MM.1S (cell line): ENCODE results near the gene CDRT4.

ENCODE experiments used
- DNase-seq: peaks from one replicate; pipeline ENCODE4 v3.0.0-alpha.2; 2015
- H2AFZ ChIP-seq: fragments of 300-600 bp; sonication (generic); 2 replicates; pipeline ENCODE4 v1.6.0; 2016; ENCODE audit warnings: antibody characterized with exemption, low read length
- H3F3A ChIP-seq: fragments of 300-600 bp; sonication (generic); 2 replicates; pipeline ENCODE4 v1.6.1; 2016; ENCODE audit warnings: mild to moderate bottlenecking, antibody characterized with exemption, low read length, moderate library complexity, mixed read lengths; ENCODE audit not compliant: insufficient read depth
- H3K27ac ChIP-seq: fragments of 300-600 bp; sonication (generic); 2 replicates; pipeline ENCODE4 v1.5.1; 2016; ENCODE audit warnings: mild to moderate bottlenecking, low read length
- H3K27me3 ChIP-seq: fragments of 300-600 bp; sonication (generic); replicated peaks from 2 replicates; pipeline ENCODE4 v1.6.0; 2016; ENCODE audit warnings: low read length; ENCODE audit not compliant: insufficient read depth
- H3K36me3 ChIP-seq: fragments of 300-600 bp; sonication (generic); replicated peaks from 2 replicates; pipeline ENCODE4 v1.6.1; 2016; ENCODE audit warnings: mild to moderate bottlenecking, low read length, mixed read lengths; ENCODE audit not compliant: insufficient read depth
- H3K4me1 ChIP-seq: fragments of 300-600 bp; sonication (generic); 2 replicates; pipeline ENCODE4 v1.6.1; 2016; ENCODE audit warnings: low read length, mixed read lengths
- H3K4me2 ChIP-seq: fragments of 300-600 bp; sonication (generic); 2 replicates; pipeline ENCODE4 v1.6.0; 2016; ENCODE audit warnings: low read depth, low read length
- H3K4me3 ChIP-seq: fragments of 300-600 bp; sonication (generic); 2 replicates; pipeline ENCODE4 v1.5.1; 2016; ENCODE audit warnings: low read length, mixed read lengths
- H3K79me2 ChIP-seq: fragments of 300-600 bp; sonication (generic); 2 replicates; pipeline ENCODE4 v1.6.1; 2016; ENCODE audit warnings: mixed run types, low read length, mixed read lengths
- H3K9ac ChIP-seq: fragments of 300-600 bp; sonication (generic); 2 replicates; pipeline ENCODE4 v1.6.1; 2016; ENCODE audit warnings: low read length, mixed read lengths
- H3K9me2 ChIP-seq: fragments of 300-600 bp; sonication (generic); replicated peaks from 2 replicates; pipeline ENCODE4 v1.6.1; 2016; ENCODE audit warnings: mild to moderate bottlenecking, low read length, mixed read lengths; ENCODE audit not compliant: insufficient read depth
- H3K9me3 ChIP-seq: fragments of 300-600 bp; sonication (generic); replicated peaks from 2 replicates; pipeline ENCODE4 v1.6.1; 2016; ENCODE audit warnings: mild to moderate bottlenecking, low read length, mixed read lengths; ENCODE audit not compliant: insufficient read depth
- H4K20me1 ChIP-seq: fragments of 300-600 bp; sonication (generic); 2 replicates; pipeline ENCODE4 v1.6.1; 2016; ENCODE audit warnings: mild to moderate bottlenecking, low read length, moderate library complexity, mixed read lengths; ENCODE audit not compliant: insufficient read depth
- EZH2 ChIP-seq: fragments of 300-600 bp; sonication (generic); optimal IDR thresholded peaks from 2 replicates; pipeline ENCODE3; 2017; ENCODE audit warnings: low read depth, mild to moderate bottlenecking, antibody characterized with exemption, low read length, mixed read lengths
- EZH2phosphoT487 ChIP-seq: fragments of 300-600 bp; sonication (generic); IDR thresholded peaks from 2 replicates; pipeline ENCODE4 v1.6.1; 2018; ENCODE audit warnings: antibody characterized with exemption, low read length
- TF ChIP-seq, protein P1 (sequence below): fragments of 300-600 bp; sonication (generic); IDR thresholded peaks from 2 replicates; pipeline ENCODE4 v1.5.1; 2016; ENCODE audit warnings: antibody characterized with exemption, low read length, mixed read lengths

CDRT4 gene

GRCh38 chr17:15490634-15491261, 23.3 kb upstream of the CDRT4 start:
- TF ChIP-seq, protein P1, sequence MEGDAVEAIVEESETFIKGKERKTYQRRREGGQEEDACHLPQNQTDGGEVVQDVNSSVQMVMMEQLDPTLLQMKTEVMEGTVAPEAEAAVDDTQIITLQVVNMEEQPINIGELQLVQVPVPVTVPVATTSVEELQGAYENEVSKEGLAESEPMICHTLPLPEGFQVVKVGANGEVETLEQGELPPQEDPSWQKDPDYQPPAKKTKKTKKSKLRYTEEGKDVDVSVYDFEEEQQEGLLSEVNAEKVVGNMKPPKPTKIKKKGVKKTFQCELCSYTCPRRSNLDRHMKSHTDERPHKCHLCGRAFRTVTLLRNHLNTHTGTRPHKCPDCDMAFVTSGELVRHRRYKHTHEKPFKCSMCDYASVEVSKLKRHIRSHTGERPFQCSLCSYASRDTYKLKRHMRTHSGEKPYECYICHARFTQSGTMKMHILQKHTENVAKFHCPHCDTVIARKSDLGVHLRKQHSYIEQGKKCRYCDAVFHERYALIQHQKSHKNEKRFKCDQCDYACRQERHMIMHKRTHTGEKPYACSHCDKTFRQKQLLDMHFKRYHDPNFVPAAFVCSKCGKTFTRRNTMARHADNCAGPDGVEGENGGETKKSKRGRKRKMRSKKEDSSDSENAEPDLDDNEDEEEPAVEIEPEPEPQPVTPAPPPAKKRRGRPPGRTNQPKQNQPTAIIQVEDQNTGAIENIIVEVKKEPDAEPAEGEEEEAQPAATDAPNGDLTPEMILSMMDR: no peak
- TF ChIP-seq EZH2phosphoT487 (no peak), EZH2 (no peak)
- no peaks in the 10 kb centered on the region for H4K20me1 ChIP-seq
- no peak overlapping the region for H3K4me3 ChIP-seq
- no peak overlapping the region for H3K4me2 ChIP-seq
- no peaks in the 10 kb centered on the region for H3K9me3 ChIP-seq
- no peaks in the 10 kb centered on the region for H3F3A ChIP-seq
- H2AFZ ChIP-seq: no peak overlapping the region
- H3K9ac ChIP-seq: no peak overlapping the region
- no peaks in the 10 kb centered on the region for H3K4me1 ChIP-seq
- H3K36me3 ChIP-seq: no peaks in the 10 kb centered on the region
- no peaks in the 10 kb centered on the region for H3K27me3 ChIP-seq
- no peak for DNase-seq
- no peaks in the 10 kb centered on the region for H3K9me2 ChIP-seq
- H3K79me2 ChIP-seq: no peaks in the 10 kb centered on the region
- no peak overlapping the region for H3K27ac ChIP-seq

DNA sequence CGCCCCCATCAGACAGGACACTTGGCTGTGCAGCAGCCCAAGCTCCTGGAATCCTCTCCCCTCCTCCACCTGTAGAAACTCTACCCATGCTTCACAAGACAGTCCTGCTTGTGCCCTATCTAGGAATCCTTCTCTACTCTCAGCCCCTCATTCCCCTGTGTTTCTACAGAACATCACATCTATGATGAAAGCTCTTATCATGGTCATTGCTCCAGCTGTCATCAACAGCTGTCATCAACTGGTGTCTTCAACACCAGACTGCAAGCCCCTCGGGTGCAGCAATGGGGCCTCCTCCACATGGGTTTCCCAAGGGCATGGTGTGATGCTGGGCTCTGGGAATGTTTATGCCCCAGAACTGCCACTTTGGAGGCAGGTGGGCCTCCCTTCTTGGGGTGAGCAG, 21.1 kb upstream of the CDRT4 start:
- no peaks in the 10 kb centered on the region for H3K9me2 ChIP-seq
- H3K79me2 ChIP-seq: no peaks in the 10 kb centered on the region
- H3K36me3 ChIP-seq: no peaks in the 10 kb centered on the region
- DNase-seq: no peak
- no peak overlapping the region for H3K4me3 ChIP-seq
- no peaks in the 10 kb centered on the region for H3F3A ChIP-seq
- no peak overlapping the region for H3K27ac ChIP-seq
- H3K4me1 ChIP-seq: no peaks in the 10 kb centered on the region
- TF ChIP-seq, protein P1: no peak
- TF ChIP-seq EZH2 (no peak), EZH2phosphoT487 (no peak)
- no peaks in the 10 kb centered on the region for H3K27me3 ChIP-seq
- no peak overlapping the region for H2AFZ ChIP-seq
- no peaks in the 10 kb centered on the region for H4K20me1 ChIP-seq
- no peak overlapping the region for H3K9ac ChIP-seq
- no peaks in the 10 kb centered on the region for H3K9me3 ChIP-seq
- H3K4me2 ChIP-seq: no peak overlapping the region

DNA sequence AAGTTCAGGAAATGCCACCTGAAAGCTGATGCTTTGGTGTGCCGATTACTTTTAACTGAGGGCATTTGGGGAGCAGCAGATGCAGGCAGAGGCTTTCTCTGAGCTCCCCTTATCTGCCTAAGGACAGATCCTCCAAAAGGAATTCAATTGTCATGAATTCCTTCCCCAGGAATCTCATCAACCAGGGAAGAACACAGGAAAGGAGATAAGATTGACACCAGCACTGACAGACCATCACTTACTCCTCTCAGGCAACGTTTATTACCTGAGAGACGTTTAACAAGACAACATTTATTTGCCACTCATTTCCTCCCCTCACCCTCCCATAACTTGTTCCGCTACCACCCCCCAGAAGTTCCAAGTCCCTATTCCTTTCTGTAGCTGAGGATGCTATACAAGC, 17.6 kb upstream of the CDRT4 start:
- Histone ChIP-seq H3K27ac (no peak overlapping the region), H3K9ac (no peak overlapping the region), H3K4me1 (no peaks in the 10 kb centered on the region), H3K27me3 (no peaks in the 10 kb centered on the region), H3K9me2 (no peaks in the 10 kb centered on the region), H4K20me1 (no peaks in the 10 kb centered on the region), H3K79me2 (no peaks in the 10 kb centered on the region), H2AFZ (no peak overlapping the region), H3K9me3 (no peaks in the 10 kb centered on the region), H3K36me3 (no peaks in the 10 kb centered on the region), H3F3A (no peaks in the 10 kb centered on the region), H3K4me3 (no peak overlapping the region), H3K4me2 (no peak overlapping the region)
- no peak for DNase-seq
- TF ChIP-seq EZH2 (no peak), EZH2phosphoT487 (no peak)
- TF ChIP-seq, protein P1: no peak
